CD14-positive monocyte (primary cell): ENCODE data around the gene TRAF3. TPM values are rescaled to one million over a fixed set of nuclear protein-coding genes. Genes with fewer than 3 reads are reported as not detected.

Experiments used
- DNase-seq, 3 donors: peaks; one replicate each; pipeline ENCODE4 v3.0.0-alpha.2; 2011 to 2022
- H2AFZ ChIP-seq: 2 replicates; pipeline ENCODE4 v1.6.0; 2012; ENCODE audit warnings: mild to moderate bottlenecking, low read depth, low read length, inconsistent platforms; ENCODE audit not compliant: insufficient read depth, poor library complexity, severe bottlenecking
- H3K27ac ChIP-seq, 2 donors: 1 replicate in 1 of 2; 2 replicates in 1 of 2; pipeline ENCODE4 v1.5.1; 2012 to 2013; ENCODE audit warnings: low read length in 2 of 2, control low read depth in 1 of 2, inconsistent platforms in 1 of 2, low read depth in 1 of 2, mild to moderate bottlenecking in 1 of 2
- H3K27me3 ChIP-seq, 2 donors: one replicate each; pipeline versions ENCODE4 v1.6.0 to v1.6.1; 2011 to 2013; ENCODE audit warnings: low read length in 2 of 2; ENCODE audit not compliant: control insufficient read depth in 2 of 2, insufficient read depth in 2 of 2
- H3K36me3 ChIP-seq, 2 donors: replicated peaks in 1 of 2; 1 replicate in 1 of 2; 2 replicates in 1 of 2; pipeline versions ENCODE4 v1.5.1 to v1.6.1; 2012 to 2013; ENCODE audit warnings: low read length in 2 of 2, control low read depth in 1 of 2, inconsistent platforms in 1 of 2, mild to moderate bottlenecking in 1 of 2; ENCODE audit not compliant: insufficient read depth in 2 of 2, control insufficient read depth in 1 of 2
- H3K4me1 ChIP-seq, 2 donors: 1 replicate in 1 of 2; 2 replicates in 1 of 2; pipeline versions ENCODE4 v1.5.1 to v1.6.1; 2012 to 2013; ENCODE audit warnings: low read length in 2 of 2, control low read depth in 1 of 2, inconsistent platforms in 1 of 2, mild to moderate bottlenecking in 1 of 2, moderate library complexity in 1 of 2; ENCODE audit not compliant: insufficient read depth in 2 of 2, control insufficient read depth in 1 of 2
- H3K4me2 ChIP-seq: replicated peaks from 2 replicates; pipeline ENCODE3; 2012; ENCODE audit warnings: low read length, moderate library complexity, mild to moderate bottlenecking; ENCODE audit not compliant: poor library complexity, severe bottlenecking; ENCODE audit errors: extremely low read depth
- H3K4me3 ChIP-seq, 3 experiments: fragments of 200-600 bp in 1 of 3; sonication (generic) in 1 of 3; replicated peaks in 1 of 3; 1 replicate in 2 of 3; 2 replicates in 1 of 3; pipeline ENCODE4 v1.5.1; 2011 to 2013; ENCODE audit warnings: low read length in 3 of 3, mild to moderate bottlenecking in 3 of 3, control low read depth in 2 of 3, low read depth in 2 of 3, inconsistent platforms in 1 of 3, moderate library complexity in 1 of 3
- H3K79me2 ChIP-seq: 2 replicates; pipeline ENCODE4 v1.6.0; 2012; ENCODE audit warnings: mild to moderate bottlenecking, control low read depth, inconsistent platforms, low read length, moderate library complexity; ENCODE audit not compliant: insufficient read depth
- H3K9ac ChIP-seq: 2 replicates; pipeline ENCODE4 v1.6.0; 2017; ENCODE audit warnings: low read length, mild to moderate bottlenecking; ENCODE audit not compliant: insufficient read depth, poor library complexity, severe bottlenecking
- H3K9me3 ChIP-seq, 2 donors: replicated peaks in 1 of 2; 1 replicate in 1 of 2; 2 replicates in 1 of 2; pipeline versions ENCODE4 v1.5.1 to v1.6.1; 2012 to 2013; ENCODE audit warnings: low read length in 2 of 2, control low read depth in 1 of 2; ENCODE audit not compliant: control insufficient read depth in 1 of 2, insufficient read depth in 1 of 2
- H4K20me1 ChIP-seq: 2 replicates; pipeline ENCODE4 v1.6.0; 2012; ENCODE audit warnings: mild to moderate bottlenecking, low read length, control low read depth, moderate library complexity; ENCODE audit not compliant: insufficient read depth
- H3K27ac Mint-ChIP-seq, 7 donors: one replicate each; pipeline ENCODE4 v1.8.0; 2020; ENCODE audit warnings: mild to moderate bottlenecking in 7 of 7, mixed read lengths in 7 of 7, moderate library complexity in 6 of 7, inconsistent platforms in 2 of 7
- H3K27me3 Mint-ChIP-seq, 3 donors: one replicate each; pipeline ENCODE4 v1.8.0; 2021 to 2022; ENCODE audit warnings: low read depth in 3 of 3, mild to moderate bottlenecking in 3 of 3, mixed read lengths in 3 of 3, moderate library complexity in 3 of 3, inconsistent platforms in 1 of 3
- H3K36me3 Mint-ChIP-seq, 2 donors: one replicate each; pipeline ENCODE4 v1.8.0; 2020; ENCODE audit warnings: mixed read lengths in 2 of 2, inconsistent platforms in 1 of 2, mild to moderate bottlenecking in 1 of 2
- H3K4me1 Mint-ChIP-seq: one replicate; pipeline ENCODE4 v1.8.0; 2020; ENCODE audit warnings: mild to moderate bottlenecking, mixed read lengths
- H3K4me3 Mint-ChIP-seq, 2 donors: one replicate each; pipeline ENCODE4 v1.8.0; 2020; ENCODE audit warnings: mild to moderate bottlenecking in 2 of 2, mixed read lengths in 2 of 2, moderate library complexity in 1 of 2
- H3K9me3 Mint-ChIP-seq, 7 donors: one replicate each; pipeline ENCODE4 v1.8.0; 2020 to 2022; ENCODE audit warnings: mixed read lengths in 7 of 7, mild to moderate bottlenecking in 6 of 7, moderate library complexity in 6 of 7, inconsistent platforms in 2 of 7
- WGBS: methylation state at CpG from one replicate; pipeline ENCODE4 v1.1.5; 2013; ENCODE audit warnings: missing lambda C conversion rate; ENCODE audit not compliant: insufficient coverage; 5-methylcytosine and 5-hydroxymethylcytosine counted together
- intact Hi-C, 2 donors: fragments of 100-400 bp; cut with micrococcal nuclease; formaldehyde crosslinking; loops; one replicate each; pipeline versions ENCODE4 v1.15.0 to v1.15.1; 2023
- polyA plus RNA-seq, 3 donors: library from polyadenylated mRNA; depleted of rRNA in 1 of 3; unstranded in 2 of 3; stranded (reverse) in 1 of 3; fragments of 300-500 nt in 2 of 3; fragments of >200 nt in 1 of 3; fragmentation: Illumina TruSeq in 2 of 3; gene quantifications; 1 replicate in 2 of 3; 2 replicates in 1 of 3; pipeline ENCODE4 v1.2.3, GENCODE V29; 2012 to 2021
- TF ChIP-seq, protein P1 (sequence below): fragments of 200-600 bp; IDR thresholded peaks from one replicate; pipeline ENCODE4 v1.8.0; 2022; ENCODE audit warnings: antibody characterized with exemption, mild to moderate bottlenecking

Gene TRAF3
- polyA plus RNA-seq, 3 donors = 12.0 to 37.6 (median 17.3) TPM

DNA sequence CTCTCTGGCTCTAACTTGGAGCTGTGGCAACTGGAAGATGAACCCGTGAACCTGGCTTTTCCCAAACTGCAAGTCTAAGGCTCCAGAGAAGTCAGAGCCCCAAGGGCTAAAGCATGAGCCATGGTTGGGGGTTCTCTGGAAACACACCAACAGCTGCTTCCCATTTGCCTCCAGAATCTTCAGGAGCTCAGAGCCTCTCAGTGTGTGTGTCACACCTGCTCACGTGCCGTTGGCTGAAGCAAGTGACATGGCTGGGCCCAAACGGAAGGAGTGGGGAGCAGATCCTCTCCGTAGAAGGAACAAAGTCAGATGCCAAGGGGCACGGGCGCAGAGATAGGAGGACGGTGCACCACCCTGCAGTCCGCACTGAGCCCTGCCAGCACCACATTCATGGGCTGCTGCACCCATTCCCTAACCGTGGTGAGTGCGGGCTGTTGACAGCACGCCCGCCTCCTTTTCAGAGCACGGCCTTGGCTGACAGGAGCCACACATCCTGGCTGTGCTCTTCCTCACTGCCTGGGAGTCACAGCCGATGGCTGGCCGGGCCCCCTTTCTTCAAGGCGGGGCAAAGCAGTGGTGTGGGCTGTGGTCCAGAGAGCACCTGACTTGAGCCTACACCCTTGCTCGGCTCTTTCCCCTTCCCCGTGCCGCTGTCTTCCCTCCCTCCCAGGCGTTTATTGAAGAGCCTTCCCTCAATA, 16.6 kb upstream of the TRAF3 start:
- peaks cover 5 to 18% (median 7%) of the 10 kb centered on the region in 3 donors for H3K27me3 Mint-ChIP-seq
- Histone ChIP-seq H3K9me3 (peaks cover 0 to 3% of the 10 kb centered on the region in 2 donors), H3K79me2 (no peaks in the 10 kb centered on the region), H3K4me3 (no peak overlapping the region), H2AFZ (no peak overlapping the region), H3K4me1 (no peaks in the 10 kb centered on the region), H3K4me2 (no peak overlapping the region), H3K27ac (no peak overlapping the region), H3K27me3 (no peaks in the 10 kb centered on the region), H3K36me3 (no peaks in the 10 kb centered on the region), H4K20me1 (no peaks in the 10 kb centered on the region), H3K9ac (no peak overlapping the region)
- DNase-seq = peak in 1 of 3 donors; percentile 15
- H3K36me3 Mint-ChIP-seq = no peaks in the 10 kb centered on the region
- 66% methylated on average over 21 of the region's 21 CpGs for WGBS
- peak overlapping the region; percentile 16 to 34 for H3K4me3 Mint-ChIP-seq
- peaks cover 0 to 7% (median 5%) of the 10 kb centered on the region in 7 donors for H3K9me3 Mint-ChIP-seq
- TF ChIP-seq, protein P1, sequence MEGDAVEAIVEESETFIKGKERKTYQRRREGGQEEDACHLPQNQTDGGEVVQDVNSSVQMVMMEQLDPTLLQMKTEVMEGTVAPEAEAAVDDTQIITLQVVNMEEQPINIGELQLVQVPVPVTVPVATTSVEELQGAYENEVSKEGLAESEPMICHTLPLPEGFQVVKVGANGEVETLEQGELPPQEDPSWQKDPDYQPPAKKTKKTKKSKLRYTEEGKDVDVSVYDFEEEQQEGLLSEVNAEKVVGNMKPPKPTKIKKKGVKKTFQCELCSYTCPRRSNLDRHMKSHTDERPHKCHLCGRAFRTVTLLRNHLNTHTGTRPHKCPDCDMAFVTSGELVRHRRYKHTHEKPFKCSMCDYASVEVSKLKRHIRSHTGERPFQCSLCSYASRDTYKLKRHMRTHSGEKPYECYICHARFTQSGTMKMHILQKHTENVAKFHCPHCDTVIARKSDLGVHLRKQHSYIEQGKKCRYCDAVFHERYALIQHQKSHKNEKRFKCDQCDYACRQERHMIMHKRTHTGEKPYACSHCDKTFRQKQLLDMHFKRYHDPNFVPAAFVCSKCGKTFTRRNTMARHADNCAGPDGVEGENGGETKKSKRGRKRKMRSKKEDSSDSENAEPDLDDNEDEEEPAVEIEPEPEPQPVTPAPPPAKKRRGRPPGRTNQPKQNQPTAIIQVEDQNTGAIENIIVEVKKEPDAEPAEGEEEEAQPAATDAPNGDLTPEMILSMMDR = no peak
- peaks cover 11% of the 10 kb centered on the region for H3K4me1 Mint-ChIP-seq
- no peak overlapping the region for H3K27ac Mint-ChIP-seq
- intact Hi-C loops = no loop called here

DNA sequence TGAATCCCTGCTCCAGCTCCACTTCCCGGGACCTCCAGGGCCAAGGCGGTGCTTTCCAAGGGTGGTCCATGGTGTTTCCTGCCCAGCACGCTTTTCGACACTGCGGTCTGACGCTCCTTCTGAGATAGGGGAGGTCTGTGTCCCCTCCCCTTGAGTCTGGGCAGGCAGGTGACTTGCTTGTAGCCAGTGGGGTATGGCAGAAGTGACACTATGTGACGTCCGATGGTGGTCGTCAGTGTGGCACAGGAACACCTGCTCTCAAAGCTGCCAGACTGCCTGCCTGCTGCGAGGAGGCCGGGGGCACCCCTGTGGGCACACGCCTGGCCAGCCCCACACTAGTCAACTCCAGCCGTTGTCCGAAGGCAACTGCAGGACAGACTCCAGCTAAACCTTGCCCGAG, 16.0 kb upstream of the TRAF3 start:
- Mint-ChIP-seq H3K4me1 (peaks cover 11% of the 10 kb centered on the region), H3K4me3 (peak overlapping the region in 1 of 2 donors; percentile 39), H3K36me3 (no peaks in the 10 kb centered on the region), H3K27ac (no peak overlapping the region), H3K9me3 (peaks cover 0 to 7% (median 5%) of the 10 kb centered on the region in 7 donors), H3K27me3 (peaks cover 5 to 18% (median 7%) of the 10 kb centered on the region in 3 donors)
- Histone ChIP-seq H4K20me1 (no peaks in the 10 kb centered on the region), H3K27me3 (no peaks in the 10 kb centered on the region), H3K79me2 (no peaks in the 10 kb centered on the region), H3K9ac (no peak overlapping the region), H3K4me2 (no peak overlapping the region), H3K36me3 (no peaks in the 10 kb centered on the region), H3K27ac (no peak overlapping the region), H3K4me3 (no peak overlapping the region), H3K4me1 (no peaks in the 10 kb centered on the region), H3K9me3 (peaks cover 0 to 3% of the 10 kb centered on the region in 2 donors), H2AFZ (no peak overlapping the region)
- TF ChIP-seq, protein P1 = no peak
- 80% methylated on average over 14 of the region's 15 CpGs for WGBS
- no peak for DNase-seq
- intact Hi-C loops = no loop called here
